Activated CD4-positive, alpha-beta T cell treated with anti-CD3 and anti-CD28 coated beads, Interleukin-2, amount 50 U/mL, for 24 hours (primary cell): ENCODE data around the gene PPFIA2.

Experiments used
- DNase-seq, 2 donors: peaks; one replicate each; pipeline ENCODE4 v3.0.0-alpha.2; 2020; ENCODE audit warnings: low read depth in 1 of 2, low spot score in 1 of 2

Gene PPFIA2

DNA sequence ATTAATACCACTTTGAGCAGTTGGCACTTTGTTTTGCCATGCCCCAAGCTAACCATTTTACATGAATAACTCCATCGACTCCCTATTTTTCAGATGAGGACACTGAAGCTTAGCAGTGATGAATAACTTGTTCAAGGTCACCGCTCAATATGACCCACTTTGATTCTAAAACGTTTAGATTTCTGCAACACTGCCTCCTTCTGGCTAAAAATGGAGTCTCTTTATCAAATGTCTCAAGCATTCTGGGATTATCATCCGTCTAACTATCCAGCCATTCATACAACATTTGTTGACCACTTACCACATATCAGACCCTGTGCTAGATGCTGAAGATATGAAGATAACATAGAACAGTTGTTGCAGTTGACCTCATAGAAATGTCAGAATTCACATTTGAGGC lies 298.0 kb downstream of the PPFIA2 start:
- no peak for DNase-seq

DNA sequence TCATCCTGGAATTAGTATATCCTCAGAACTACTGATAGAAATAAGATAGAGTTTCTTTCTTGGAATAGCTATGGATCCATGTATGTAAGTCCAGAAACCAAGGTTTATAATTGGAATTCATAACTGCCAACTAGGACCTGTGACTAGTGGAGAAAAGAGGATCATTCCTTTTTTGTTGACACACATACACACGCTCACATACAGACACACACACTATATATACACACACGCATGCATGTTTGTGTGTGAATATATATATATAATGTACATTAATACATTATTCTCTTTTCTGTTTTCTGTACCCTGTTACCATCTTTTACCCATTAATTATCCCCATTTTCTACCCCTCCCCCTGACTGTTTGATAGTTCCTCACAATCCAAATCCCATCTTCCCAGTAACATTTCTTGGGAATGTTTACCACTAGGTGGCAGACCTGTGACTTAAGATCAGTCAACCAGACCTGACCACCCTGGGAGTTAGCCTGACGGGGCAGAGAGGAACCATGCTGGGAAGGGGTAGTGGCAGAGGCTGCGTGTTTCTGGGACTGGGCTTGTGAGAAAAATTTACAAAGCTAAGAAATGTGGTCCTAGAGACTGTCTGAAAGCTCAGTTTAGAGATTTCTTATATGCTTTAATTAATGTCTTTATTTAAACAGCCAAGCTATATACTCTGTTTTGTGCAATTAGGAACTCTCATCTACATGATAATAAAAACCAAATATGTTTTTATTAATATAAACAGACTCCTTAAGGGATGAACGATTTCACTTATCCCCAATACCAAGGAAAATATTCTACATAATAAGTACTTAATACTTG lies 308.0 kb downstream of the PPFIA2 start:
- no peak for DNase-seq

DNA sequence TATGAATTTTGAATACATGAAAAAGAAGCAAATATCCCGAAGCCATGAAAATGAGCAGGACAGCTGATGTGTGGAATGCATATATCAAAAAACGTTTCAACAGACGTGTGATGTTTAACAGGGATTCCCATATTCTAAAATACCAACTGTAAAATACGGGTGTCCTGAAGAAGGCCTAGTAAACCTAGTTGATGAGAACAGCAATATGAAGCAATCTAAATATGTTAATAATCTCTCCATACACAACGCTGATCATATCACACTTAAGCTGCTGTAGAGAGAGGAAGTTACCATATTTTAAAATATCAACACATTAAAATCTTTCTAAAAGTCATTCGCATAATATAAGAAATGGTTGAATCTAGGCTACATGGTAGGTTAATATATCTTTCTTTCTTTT lies 317.5 kb downstream of the PPFIA2 start:
- no peak for DNase-seq

DNA sequence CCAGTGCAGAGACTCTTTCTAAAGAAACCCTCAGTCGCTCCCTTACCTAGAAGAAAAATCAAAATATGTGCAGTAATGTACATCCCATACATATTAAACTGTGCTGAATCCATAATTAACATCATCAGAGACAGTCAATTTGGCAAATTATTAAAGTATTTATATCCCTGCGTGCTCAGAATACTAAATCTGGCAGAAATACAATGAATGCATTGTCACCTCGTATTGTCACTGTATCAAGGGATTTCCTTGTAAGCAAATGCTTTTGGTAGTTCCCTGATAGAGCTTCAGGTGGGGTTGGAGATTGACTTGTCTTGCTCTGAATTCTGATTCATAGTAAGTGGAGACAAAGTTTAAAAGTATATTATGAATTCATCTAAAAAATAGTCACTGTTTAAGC lies 319.1 kb downstream of the PPFIA2 start:
- DNase-seq = no peak

DNA sequence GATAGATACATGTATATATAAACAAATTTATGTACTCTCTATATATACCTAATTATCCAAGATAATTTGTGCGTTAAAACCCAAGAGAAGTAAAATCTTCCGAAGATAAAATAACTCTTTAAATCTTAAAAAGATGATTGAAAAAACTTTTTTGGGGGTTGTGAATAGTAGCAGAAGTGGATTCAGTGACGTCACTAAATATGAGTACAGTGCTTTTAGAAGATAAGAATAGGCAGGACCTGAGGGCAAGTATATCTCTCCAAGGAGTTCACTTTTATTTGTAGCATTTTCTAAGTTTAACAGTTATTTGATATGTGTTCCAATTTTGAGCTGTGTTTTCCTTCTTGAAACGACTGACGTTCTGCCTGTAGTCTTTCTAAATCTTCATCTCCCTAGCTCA lies 319.8 kb downstream of the PPFIA2 start:
- no peak for DNase-seq

DNA sequence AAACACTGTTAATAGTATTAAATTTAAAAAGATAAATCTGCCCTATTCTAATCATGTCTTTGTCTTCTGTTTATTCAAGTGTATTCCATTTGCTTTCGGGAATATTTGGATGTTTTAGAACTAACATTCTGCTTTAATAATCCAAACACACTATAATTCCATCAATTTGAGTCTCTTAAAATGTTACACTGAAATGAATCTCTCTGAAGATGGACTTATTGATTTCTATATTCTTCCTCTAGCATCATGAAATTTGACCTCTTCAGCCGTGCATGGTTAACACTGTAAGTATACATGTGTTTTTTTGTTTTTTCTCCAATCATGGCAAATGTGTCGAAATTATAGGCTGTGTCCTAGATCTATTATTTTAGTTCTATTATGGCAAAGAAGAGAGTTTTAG lies 342.1 kb downstream of the PPFIA2 start:
- no peak for DNase-seq

DNA sequence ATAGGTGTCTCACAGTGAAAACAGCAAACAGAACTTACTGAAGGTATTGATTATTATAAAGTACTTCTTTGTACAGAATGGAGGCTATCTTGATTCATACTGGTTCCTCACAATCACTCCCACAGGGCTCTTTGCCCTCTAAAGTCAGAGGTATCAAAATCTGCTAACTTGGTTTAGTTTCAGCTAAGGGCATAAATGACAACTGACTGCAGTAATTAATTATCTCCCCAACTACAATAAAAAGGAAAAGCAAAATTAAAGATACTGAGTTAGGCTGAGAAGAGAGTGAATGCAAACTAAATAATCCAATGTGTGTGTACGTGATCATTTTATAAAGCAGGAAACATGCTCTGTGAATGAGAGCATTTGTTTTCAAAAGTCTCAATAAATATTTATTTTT lies 342.6 kb downstream of the PPFIA2 start:
- DNase-seq = no peak

DNA sequence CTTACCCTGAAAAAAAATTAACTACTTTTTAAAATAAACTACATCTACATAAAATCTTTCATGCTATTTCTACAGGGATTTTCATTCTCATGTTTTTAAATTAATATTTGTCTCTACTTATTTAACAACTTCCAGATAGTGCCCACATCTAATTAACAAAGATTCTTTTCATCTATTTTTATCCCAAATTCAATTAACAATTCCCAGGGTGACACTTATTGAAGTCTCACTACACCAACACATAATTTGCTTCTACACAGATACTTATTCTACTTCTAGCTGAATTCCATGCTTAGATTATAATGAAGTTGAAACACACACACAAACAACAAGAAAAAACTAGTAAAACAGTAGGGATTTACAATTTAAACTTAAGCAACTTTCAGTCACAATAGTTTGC lies 344.7 kb downstream of the PPFIA2 start:
- DNase-seq = no peak

DNA sequence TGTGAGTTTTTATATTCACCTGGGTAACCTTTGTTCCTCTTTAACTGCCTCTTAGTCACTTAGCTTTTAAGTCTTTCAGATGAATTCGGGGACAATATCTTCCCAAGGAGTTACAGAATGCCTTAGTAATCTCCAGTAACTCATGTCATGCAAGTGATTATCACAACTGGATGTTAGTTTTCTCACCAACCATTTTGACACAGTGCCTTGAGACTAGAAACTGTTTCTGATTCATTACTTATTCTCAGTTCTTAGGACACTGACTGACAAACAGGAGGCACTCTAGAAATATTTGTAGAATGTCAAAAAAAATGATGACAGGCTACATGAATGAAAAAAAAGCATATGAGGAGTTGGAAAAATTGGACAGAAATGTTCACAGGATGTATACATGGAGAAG lies 346.2 kb downstream of the PPFIA2 start:
- DNase-seq = no peak

- no peak for DNase-seq
These were observed 355.8 kb downstream of the PPFIA2 start for GRCh38 chr12:81403348-81403747.

- DNase-seq = no peak
These were observed 357.9 kb downstream of the PPFIA2 start for GRCh38 chr12:81401241-81401640.

DNA sequence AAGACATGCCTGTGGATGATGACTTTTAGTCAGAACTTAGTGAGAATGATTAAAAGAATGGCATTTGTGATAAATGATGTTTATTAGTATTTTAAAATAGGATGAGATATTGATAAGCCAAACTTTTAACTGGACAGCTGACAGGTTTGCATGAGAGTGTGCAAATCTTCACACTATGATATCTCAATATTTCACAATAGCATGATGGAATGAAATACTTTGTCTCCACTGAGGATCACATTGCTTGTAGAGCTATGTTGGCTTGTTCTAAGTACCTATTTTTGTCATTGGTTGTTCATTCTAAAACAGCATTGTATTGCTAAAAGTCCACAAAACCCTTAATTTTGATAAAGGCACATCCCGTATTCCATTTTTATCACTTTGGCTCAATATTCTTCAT lies 359.1 kb downstream of the PPFIA2 start:
- DNase-seq = no peak

DNA sequence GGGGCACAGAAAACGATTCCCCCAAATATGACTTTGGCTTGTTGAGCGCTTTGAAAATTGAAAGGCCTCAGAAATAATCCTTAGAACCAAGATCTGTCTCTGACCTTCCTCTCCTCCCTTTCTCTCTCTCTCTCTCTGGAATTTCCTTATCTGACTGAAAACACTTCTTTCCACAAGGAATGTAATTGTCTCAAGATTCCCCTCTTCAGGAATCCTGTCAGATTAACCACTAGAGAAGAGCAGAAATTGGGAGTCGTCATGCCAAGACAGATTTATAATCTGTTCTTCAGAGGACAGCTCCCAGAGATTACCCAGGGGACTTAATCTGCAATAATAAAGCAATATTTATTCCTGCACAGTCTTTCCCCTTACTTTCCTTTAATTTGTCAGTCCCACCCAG lies 363.7 kb downstream of the PPFIA2 start:
- DNase-seq = no peak

DNA sequence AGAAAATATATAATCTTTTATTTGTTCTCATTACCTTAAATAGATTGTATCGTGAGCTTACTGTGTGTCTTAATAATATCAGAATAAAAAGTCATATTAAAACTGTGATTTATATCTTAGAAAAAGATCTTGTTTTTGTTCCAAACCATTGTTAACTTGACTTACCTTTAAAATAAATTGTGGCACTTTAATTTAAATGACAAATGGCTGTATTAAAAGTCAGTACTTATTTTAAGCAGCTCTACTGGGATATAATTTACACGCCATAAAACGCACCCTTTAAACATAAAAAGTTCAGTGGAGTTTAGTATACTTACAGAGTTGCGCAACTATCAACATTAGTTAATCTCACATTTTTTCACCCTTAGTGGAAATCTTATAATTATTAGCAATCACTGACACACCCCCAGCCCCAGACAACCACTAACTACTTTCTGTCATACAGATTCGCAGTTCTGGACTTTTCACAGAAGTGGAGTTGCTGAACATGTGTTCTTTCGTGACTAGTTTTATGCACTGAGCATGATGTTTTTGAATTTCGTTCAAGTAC lies 369.5 kb downstream of the PPFIA2 start:
- DNase-seq = no peak

DNA sequence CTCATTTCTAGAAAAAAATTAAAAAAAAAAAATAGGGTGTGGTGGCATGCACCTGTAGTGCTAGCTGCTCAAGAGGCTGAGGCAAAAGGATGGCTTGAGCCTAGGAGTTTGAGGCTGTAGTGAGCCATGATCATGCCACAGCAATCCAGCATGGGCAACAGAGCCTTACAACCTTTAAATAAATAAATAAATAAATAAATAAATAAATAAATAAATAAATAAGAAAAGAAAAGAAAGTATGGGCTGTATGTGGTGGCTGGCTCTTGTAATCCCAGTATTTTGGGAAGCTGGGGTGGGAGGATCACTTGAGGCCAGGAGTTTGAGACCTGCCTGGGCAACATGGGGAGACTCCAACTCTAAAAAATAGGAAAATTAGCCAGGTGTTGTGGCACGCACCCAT lies 373.0 kb downstream of the PPFIA2 start:
- DNase-seq = no peak

- no peak for DNase-seq
These were observed 377.2 kb downstream of the PPFIA2 start for GRCh38 chr12:81381951-81382350.

GRCh38 chr12:81378601-81379285 lies 380.4 kb downstream of the PPFIA2 start:
- DNase-seq = no peak

- no peak for DNase-seq
These were observed 381.4 kb downstream of the PPFIA2 start for GRCh38 chr12:81377771-81378170.

DNA sequence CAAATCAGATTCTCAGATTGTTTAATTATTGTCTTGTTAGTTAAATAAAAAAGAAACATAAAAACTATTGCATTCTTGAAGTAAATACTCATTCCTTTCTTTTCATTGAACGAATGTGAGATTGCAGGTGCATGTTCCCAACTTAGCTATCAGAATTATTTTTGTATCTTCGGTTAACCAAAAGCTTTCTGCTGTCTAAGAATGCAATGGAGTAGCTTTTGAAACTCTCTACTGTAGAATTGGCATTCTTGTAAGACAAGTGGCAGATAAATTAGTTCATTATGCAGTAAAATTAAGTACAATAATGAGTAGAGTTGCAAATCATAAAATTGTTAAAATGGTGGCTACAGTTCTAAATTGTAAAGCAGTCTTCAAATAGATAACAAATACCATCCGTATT lies 383.2 kb downstream of the PPFIA2 start:
- DNase-seq = no peak

DNA sequence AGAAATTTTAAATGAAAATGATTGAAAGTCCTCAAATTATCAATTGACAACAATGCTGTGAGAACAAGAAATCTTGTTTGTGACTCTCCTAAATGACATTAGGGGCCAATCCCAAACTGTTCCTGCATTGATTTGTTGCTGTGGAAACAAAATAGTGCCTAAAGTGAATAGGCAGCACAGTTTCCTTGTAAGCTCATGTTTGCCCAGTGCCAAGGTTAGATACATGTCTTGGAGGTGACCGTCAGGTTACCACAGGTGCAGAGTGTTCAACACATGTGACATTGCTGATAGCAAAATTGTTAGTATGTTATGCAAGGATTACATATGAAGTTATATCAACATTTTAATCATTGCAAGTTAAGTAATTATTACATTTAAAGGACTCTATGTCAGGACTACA lies 388.7 kb downstream of the PPFIA2 start:
- no peak for DNase-seq

DNA sequence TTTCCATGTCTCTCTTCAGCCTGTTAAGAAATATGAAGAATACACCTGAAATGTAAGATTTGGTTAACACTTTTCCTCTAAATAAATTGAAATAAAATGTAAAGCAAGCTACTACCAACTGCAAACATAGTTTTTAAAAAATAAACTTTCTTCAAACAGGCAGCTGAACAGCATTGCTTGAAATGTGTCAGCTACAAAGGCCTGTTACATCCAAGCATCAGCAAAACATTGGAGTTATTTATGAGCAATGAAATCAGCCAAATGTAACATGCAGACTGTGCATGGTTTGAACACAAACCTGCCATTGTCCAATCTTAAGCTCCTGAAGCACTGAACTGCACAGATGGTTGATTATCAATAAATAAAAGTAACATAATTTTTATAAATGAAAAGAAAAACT lies 390.0 kb downstream of the PPFIA2 start:
- DNase-seq = no peak

GRCh38 chr12:81365284-81365683 lies 393.9 kb downstream of the PPFIA2 start:
- no peak for DNase-seq

- no peak for DNase-seq
These were observed 398.2 kb downstream of the PPFIA2 start for GRCh38 chr12:81360916-81361315.
